HUES48 (cell line): ENCODE data around the gene PYY.
A peak's percentile ranks its signal among the peaks of the same experiment; 100 is the strongest.
"Not testable (repeated sequence)": the region's sequence is repeated elsewhere in the genome, so short reads cannot be mapped to it uniquely, and the experiment has no call there.

ENCODE experiments used
- H3K27ac ChIP-seq: one replicate; pipeline ENCODE4 v1.7.0; 2013; ENCODE audit warnings: low read depth, low read length, inconsistent platforms
- H3K27me3 ChIP-seq: 2 replicates; pipeline ENCODE4 v1.6.1; 2013; ENCODE audit warnings: mild to moderate bottlenecking, low read length; ENCODE audit not compliant: control insufficient read depth, insufficient read depth
- H3K36me3 ChIP-seq: 2 replicates; pipeline ENCODE4 v1.6.1; 2013; ENCODE audit warnings: low read length; ENCODE audit not compliant: control insufficient read depth, insufficient read depth
- H3K4me1 ChIP-seq: 2 replicates; pipeline ENCODE4 v1.6.1; 2013; ENCODE audit warnings: mild to moderate bottlenecking, low read length; ENCODE audit not compliant: control insufficient read depth, insufficient read depth
- H3K4me3 ChIP-seq: 2 replicates; pipeline ENCODE4 v1.5.1; 2013; ENCODE audit warnings: mild to moderate bottlenecking, low read depth, low read length
- H3K9ac ChIP-seq: 2 replicates; pipeline ENCODE4 v1.6.1; 2013; ENCODE audit warnings: mild to moderate bottlenecking, low read depth, low read length, moderate library complexity
- H3K9me3 ChIP-seq: 2 replicates; pipeline ENCODE4 v1.6.1; 2013; ENCODE audit warnings: low read length; ENCODE audit not compliant: control insufficient read depth, insufficient read depth

The PYY gene

DNA sequence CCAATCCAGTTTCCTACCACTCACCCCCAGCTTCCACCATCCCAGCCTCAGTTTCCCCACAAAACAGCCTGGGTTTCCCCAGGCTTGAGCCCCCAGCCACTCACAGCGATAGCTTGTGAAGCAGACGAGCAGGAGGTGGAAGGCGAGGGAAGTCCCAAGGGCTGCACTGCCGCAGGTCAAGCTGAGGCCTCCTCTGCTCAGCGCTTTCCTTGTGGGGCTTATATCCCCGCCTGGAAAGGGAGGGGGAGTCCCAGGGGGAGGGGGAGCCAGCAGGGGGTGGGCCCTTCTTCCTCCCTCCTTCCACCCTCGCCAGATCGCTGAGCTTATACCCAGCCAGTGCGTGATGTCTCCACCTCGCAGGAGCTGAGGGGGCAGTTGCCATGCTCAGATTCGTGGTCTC is at the start of gene PYY:
PYY (minus strand) TSS at position 195 of the 400 bp plus-strand sequence. CDS start 457 bp downstream, outside the sequence.
- Histone ChIP-seq H3K27me3 (peaks cover 50% of the 10 kb centered on the region), H3K4me1 (peaks cover 7% of the 10 kb centered on the region; the same call in 1 of the 2 replicates), H3K27ac (peak within 1 kb of the TSS; percentile 26), H3K9me3 (no peaks in the 10 kb centered on the region), H3K4me3 (peak within 1 kb of the TSS; percentile 91), H3K36me3 (no peaks in the 10 kb centered on the region), H3K9ac (peak within 1 kb of the TSS; percentile 83)

DNA sequence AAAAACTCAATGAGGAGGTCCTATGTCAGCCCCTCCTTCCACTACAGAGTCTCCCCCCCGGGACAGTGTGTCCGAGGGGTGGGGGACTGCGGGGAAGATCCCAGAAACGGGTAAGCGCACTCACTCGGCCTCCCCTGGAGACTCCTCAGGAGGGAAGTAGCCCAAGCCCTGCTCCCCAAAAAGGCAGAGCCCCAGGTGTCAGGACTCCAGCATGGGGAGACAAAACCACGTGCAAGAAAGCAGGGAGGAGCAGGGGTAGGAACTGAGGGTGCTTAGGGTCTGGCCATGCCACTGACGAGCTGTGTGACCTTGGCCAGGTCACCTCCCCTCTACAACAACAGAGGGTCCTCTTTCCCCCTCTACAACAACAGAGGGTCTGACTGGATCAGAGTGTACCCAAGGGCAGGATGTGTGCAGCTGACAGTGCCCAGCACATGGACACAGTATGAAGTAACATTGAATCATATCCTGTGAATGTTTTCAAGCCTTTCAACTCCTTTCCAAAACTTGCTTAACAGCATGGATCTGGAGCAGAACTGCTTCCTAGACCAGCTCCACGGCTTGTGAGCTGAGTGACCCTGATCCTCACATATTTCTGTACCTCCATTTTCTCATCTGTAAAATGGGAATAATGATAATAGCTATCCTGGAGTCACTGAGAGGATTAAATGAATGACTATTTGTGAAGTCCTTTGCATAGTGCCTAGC is 48.6 kb upstream of the PYY start:
- H3K27me3 ChIP-seq, result peaks cover 38% of the 10 kb centered on the region
- no peaks in the 10 kb centered on the region for H3K9me3 ChIP-seq
- no peak overlapping the region for H3K27ac ChIP-seq
- no peaks in the 10 kb centered on the region for H3K36me3 ChIP-seq
- H3K4me1 ChIP-seq, result no peaks in the 10 kb centered on the region; the same call in none of the 2 replicates
- no peak overlapping the region for H3K9ac ChIP-seq
- no peak overlapping the region for H3K4me3 ChIP-seq

DNA sequence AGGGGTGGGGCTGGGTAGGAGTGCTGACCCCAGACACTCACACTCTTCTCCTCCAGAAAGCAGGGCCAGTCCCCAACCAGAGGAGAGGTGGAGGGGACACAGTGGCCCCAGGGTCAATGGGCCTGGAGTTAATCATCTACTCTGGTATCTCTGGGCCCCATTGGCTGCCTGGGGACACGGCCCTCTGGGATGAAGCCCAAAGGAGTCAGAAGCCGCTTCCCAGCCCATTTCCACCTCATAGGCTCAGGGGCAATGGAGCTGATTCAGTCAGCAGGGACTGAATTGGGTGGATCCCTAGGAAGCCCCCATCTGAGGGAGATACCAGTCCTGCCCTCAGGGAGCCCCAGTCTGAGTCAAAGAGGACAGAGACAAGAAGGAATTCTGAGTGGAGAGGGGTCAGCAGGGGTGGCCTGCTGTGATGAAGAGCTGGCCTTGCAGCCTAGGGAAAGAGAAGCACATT is 47.8 kb upstream of the PYY start:
- no peak overlapping the region for H3K27ac ChIP-seq

DNA sequence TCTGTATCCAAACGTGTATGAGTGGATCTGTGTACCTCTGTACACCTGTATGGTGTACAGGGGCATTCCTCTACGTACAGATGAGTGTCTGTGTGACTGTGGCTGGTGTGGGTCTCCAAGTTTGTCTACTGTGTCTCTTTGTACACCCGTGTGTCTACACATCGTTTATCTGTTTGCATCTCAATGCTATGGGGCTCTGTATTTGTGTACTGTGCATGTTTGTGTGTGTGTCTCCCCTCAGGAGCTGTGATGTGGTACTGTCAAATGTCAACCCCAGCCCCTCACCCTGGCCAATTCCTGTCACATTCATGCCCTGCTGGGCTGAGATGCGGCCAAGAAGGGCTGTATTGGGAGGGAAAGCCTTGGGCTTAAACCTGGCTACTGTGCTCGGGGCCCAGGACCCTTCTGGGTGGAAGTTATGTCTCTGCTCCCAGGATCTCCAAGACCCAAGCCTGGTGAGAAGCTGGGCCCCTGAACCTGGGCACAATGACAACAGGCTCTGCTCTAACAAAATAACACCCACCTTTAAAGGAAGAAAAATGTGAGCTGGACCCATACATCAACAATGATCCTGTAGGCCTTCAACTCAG is 47.2 kb upstream of the PYY start:
- Histone ChIP-seq H3K36me3 (no peaks in the 10 kb centered on the region), H3K27me3 (peaks cover 31% of the 10 kb centered on the region), H3K9me3 (no peaks in the 10 kb centered on the region), H3K4me3 (no peak overlapping the region), H3K9ac (no peak overlapping the region), H3K4me1 (no peaks in the 10 kb centered on the region; the same call in none of the 2 replicates), H3K27ac (no peak overlapping the region)

More for the DNA sequence above, 47.8 kb upstream of the PYY start:
- H3K9ac ChIP-seq, result no peak overlapping the region
- no peaks in the 10 kb centered on the region for H3K9me3 ChIP-seq
- no peaks in the 10 kb centered on the region for H3K36me3 ChIP-seq
- H3K27me3 ChIP-seq, result peaks cover 37% of the 10 kb centered on the region
- no peak overlapping the region for H3K4me3 ChIP-seq
- H3K4me1 ChIP-seq, result no peaks in the 10 kb centered on the region; the same call in none of the 2 replicates

- H3K36me3 ChIP-seq, result no peaks in the 10 kb centered on the region
- H3K4me1 ChIP-seq, result no peaks in the 10 kb centered on the region; the same call in none of the 2 replicates
- no peak overlapping the region for H3K4me3 ChIP-seq
- peaks cover 25% of the 10 kb centered on the region for H3K27me3 ChIP-seq
- no peak overlapping the region for H3K9ac ChIP-seq
- no peaks in the 10 kb centered on the region for H3K9me3 ChIP-seq
- H3K27ac ChIP-seq, result no peak overlapping the region
These were observed 46.6 kb upstream of the PYY start for GRCh38 chr17:44000141-44000860.

GRCh38 chr17:43999024-43999423 is 45.3 kb upstream of the PYY start:
- H3K36me3 ChIP-seq, result no peaks in the 10 kb centered on the region
- no peak overlapping the region for H3K9ac ChIP-seq
- peaks cover 20% of the 10 kb centered on the region for H3K27me3 ChIP-seq
- H3K27ac ChIP-seq, result no peak overlapping the region
- H3K4me3 ChIP-seq, result no peak overlapping the region
- no peaks in the 10 kb centered on the region for H3K4me1 ChIP-seq
- no peaks in the 10 kb centered on the region for H3K9me3 ChIP-seq

DNA sequence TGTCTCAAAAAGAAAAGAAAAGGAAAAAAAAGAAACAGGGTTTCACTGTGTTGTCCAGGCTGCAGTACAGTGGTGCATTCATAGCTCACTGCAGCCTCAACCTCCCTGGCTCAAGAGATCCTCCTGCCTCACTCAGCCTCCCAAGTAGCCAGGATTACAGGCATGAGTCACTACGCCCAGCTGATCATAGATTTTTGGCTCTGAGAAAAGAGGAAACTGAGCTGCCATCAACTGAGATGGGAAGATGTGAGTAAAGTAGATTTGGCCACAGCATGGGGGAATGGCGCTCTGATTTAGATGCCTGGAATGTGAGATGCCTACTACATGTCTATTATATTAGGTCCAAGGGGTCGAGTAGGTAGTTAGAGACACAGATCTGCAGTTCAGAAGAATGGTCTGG is 44.8 kb upstream of the PYY start:
- H3K4me3 ChIP-seq, result no peak overlapping the region
- no peaks in the 10 kb centered on the region for H3K4me1 ChIP-seq
- no peaks in the 10 kb centered on the region for H3K9me3 ChIP-seq
- H3K36me3 ChIP-seq, result no peaks in the 10 kb centered on the region
- no peak overlapping the region for H3K27ac ChIP-seq
- peaks cover 17% of the 10 kb centered on the region for H3K27me3 ChIP-seq
- no peak overlapping the region for H3K9ac ChIP-seq

GRCh38 chr17:43997180-43997579 is 43.4 kb upstream of the PYY start:
- not testable (repeated sequence) for H3K27ac ChIP-seq, H3K4me1 ChIP-seq, H3K9me3 ChIP-seq, H3K9ac ChIP-seq, H3K4me3 ChIP-seq, H3K36me3 ChIP-seq
- H3K27me3 ChIP-seq, result peaks cover 11% of the 10 kb centered on the region

DNA sequence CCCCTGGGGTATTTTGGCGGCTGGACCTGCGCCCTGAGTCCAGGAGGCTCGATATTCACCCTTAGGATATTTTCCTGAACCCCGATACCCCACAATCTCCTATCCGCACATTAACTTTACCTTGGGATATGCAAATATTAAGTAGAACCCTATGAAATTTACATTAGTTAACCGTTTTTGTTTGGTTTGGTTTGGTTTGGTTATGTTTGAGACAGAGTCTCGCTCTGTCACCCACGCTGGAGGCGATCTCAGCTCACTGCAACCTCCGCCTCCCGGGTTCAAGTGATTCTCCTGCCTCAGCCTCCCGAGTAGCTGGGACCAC is 41.4 kb upstream of the PYY start:
- no peak overlapping the region for H3K9ac ChIP-seq
- H3K4me1 ChIP-seq, result no peaks in the 10 kb centered on the region
- peaks cover 9% of the 10 kb centered on the region for H3K27me3 ChIP-seq
- H3K4me3 ChIP-seq, result peak overlapping the region; percentile 54
- H3K36me3 ChIP-seq, result no peaks in the 10 kb centered on the region
- no peaks in the 10 kb centered on the region for H3K9me3 ChIP-seq
- H3K27ac ChIP-seq, result no peak overlapping the region

DNA sequence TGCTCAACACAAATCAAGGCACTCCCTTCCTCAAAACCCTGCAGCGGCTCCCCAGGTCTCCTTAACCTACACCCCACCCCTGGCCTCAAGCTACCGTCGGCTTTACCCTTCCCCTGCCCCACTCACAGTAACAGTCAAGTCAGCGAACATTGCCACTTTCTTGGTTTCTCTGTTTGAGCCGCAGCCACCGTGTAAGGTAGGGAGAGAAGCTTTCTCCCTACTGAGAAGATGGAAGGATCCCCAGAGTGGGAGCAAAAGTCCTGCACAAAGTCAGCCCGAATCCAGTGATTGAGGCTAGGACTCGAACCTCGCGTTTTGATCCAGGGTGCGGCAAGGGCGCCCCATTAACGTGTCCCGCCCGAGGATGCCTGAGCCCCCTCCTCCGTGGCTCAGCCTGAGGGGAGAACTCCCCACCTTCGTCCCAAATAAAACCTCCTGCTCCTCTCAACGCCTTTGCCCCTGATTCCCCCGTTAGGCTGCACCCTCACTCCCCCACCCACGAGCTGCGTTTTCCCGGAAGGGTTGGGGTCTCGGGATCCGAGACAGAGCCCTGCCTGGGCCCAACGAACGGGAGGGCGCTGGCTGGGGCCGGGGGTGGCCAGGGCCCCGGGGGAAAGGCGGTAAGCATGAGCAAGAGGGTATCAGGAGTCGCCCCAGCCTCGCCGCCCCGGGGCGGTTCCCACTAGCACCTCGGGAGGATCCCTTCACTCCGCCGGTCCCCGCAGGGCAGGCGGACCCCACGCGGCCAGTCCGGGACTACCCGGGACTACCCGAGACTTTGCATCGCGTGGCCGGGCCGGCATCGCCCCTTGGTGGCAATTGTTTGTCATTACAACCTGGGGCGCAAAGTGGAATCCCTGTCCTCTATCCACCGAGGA is 40.8 kb upstream of the PYY start:
- H3K9me3 ChIP-seq, result no peaks in the 10 kb centered on the region
- H3K4me1 ChIP-seq, result no peaks in the 10 kb centered on the region
- H3K27ac ChIP-seq, result no peak overlapping the region
- H3K4me3 ChIP-seq, result peak overlapping the region; percentile 54
- peaks cover 9% of the 10 kb centered on the region for H3K27me3 ChIP-seq
- no peak overlapping the region for H3K9ac ChIP-seq
- no peaks in the 10 kb centered on the region for H3K36me3 ChIP-seq
